IMR-90 (cell line): ENCODE results near the gene USP50. TPM values are rescaled to one million over a fixed set of nuclear protein-coding genes. Genes with fewer than 3 reads are reported as not detected.
"Not testable (repeated sequence)": the region's sequence is repeated elsewhere in the genome, so short reads cannot be mapped to it uniquely, and the experiment has no call there.

ENCODE experiments used
- ATAC-seq: fragments of 200-7000 bp; cut with Tn5 transposase; 2 replicates; pipeline ENCODE4 v1.9.1; 2020; ENCODE audit warnings: low read depth, mild to moderate bottlenecking, moderate library complexity
- BruUV-seq: library from RNA; stranded (reverse); fragments of 400-500 nt; replicated peaks from 2 replicates; lab custom pipeline; 2021; lab: Mats Ljungman, UMichigan
- CTCF ChIA-PET: fragments of 300-600 bp; formaldehyde crosslinking; extraction: SDS; loops from one replicate; lab custom pipeline; 2021; ENCODE audit warnings: antibody characterized with exemption; lab: Yijun Ruan, JAX
- POLR2A ChIA-PET: fragments of 300-600 bp; sonication (Branson Sonifier 250); formaldehyde crosslinking; loops from one replicate; lab custom pipeline; 2022; ENCODE audit warnings: antibody characterized with exemption; ENCODE audit not compliant: unreplicated experiment; lab: Charles Lee
- DNase-seq: peaks from one replicate; pipeline ENCODE4 v3.0.0; 2013
- H2AFZ ChIP-seq: replicated peaks from 2 replicates; pipeline ENCODE3; 2013; ENCODE audit warnings: low read length, mild to moderate bottlenecking; ENCODE audit not compliant: poor library complexity
- H2AK5ac ChIP-seq: 2 replicates; pipeline ENCODE4 v1.6.1; 2013; ENCODE audit warnings: low read depth, low read length, inconsistent platforms
- H2AK9ac ChIP-seq: replicated peaks from 2 replicates; pipeline ENCODE3; 2013; ENCODE audit warnings: mild to moderate bottlenecking, low read depth, low read length, moderate library complexity; ENCODE audit not compliant: poor library complexity
- H2BK120ac ChIP-seq: 2 replicates; pipeline ENCODE4 v1.6.1; 2013; ENCODE audit warnings: low read depth, low read length, inconsistent platforms
- H2BK15ac ChIP-seq: 3 replicates; pipeline ENCODE4 v1.6.1; 2013; ENCODE audit warnings: low read depth, low read length, inconsistent platforms
- H2BK20ac ChIP-seq: 2 replicates; pipeline ENCODE4 v1.6.1; 2013; ENCODE audit warnings: low read depth, mild to moderate bottlenecking, inconsistent platforms, low read length, moderate library complexity
- H2BK5ac ChIP-seq: 2 replicates; pipeline ENCODE4 v1.6.1; 2013; ENCODE audit warnings: mild to moderate bottlenecking, low read depth, low read length, inconsistent platforms; ENCODE audit not compliant: poor library complexity, severe bottlenecking
- H3K14ac ChIP-seq: replicated peaks from 2 replicates; pipeline ENCODE4 v1.6.1; 2013; ENCODE audit warnings: low read depth, low read length, inconsistent platforms
- H3K18ac ChIP-seq: 2 replicates; pipeline ENCODE4 v1.6.1; 2013; ENCODE audit warnings: low read depth, low read length, control low read depth
- H3K23ac ChIP-seq: 2 replicates; pipeline ENCODE4 v1.6.1; 2013; ENCODE audit warnings: low read depth, low read length, inconsistent platforms
- H3K27ac ChIP-seq: 2 replicates; pipeline ENCODE4 v1.5.1; 2013; ENCODE audit warnings: mild to moderate bottlenecking, control low read depth, low read length; ENCODE audit not compliant: insufficient read depth
- H3K27me3 ChIP-seq: 2 replicates; pipeline ENCODE4 v1.6.1; 2013; ENCODE audit warnings: low read length; ENCODE audit not compliant: control insufficient read depth, insufficient read depth
- H3K36me3 ChIP-seq: 2 replicates; pipeline ENCODE4 v1.6.1; 2013; ENCODE audit warnings: low read length, mixed read lengths; ENCODE audit not compliant: control insufficient read depth, insufficient read depth
- H3K4ac ChIP-seq: 2 replicates; pipeline ENCODE4 v1.6.1; 2013; ENCODE audit warnings: low read depth, low read length, inconsistent platforms
- H3K4me1 ChIP-seq: 2 replicates; pipeline ENCODE4 v1.6.1; 2013; ENCODE audit warnings: low read length, mixed read lengths; ENCODE audit not compliant: control insufficient read depth, insufficient read depth
- H3K4me2 ChIP-seq: 2 replicates; pipeline ENCODE4 v1.6.1; 2013; ENCODE audit warnings: low read depth, mild to moderate bottlenecking, control low read depth, low read length, moderate library complexity
- H3K4me3 ChIP-seq: 2 replicates; pipeline ENCODE4 v1.5.1; 2013; ENCODE audit warnings: low read depth, mild to moderate bottlenecking, control low read depth, low read length, moderate library complexity; ENCODE audit not compliant: insufficient read depth
- H3K56ac ChIP-seq: 2 replicates; pipeline ENCODE4 v1.6.1; 2013; ENCODE audit warnings: low read length, inconsistent platforms; ENCODE audit not compliant: insufficient read depth; ENCODE audit errors: extremely low read depth
- H3K79me1 ChIP-seq, 2 experiments: 2 replicates each; pipeline ENCODE4 v1.6.1; 2013; ENCODE audit warnings: low read length in 2 of 2, inconsistent platforms in 1 of 2, low read depth in 1 of 2
- H3K9ac ChIP-seq: 2 replicates; pipeline ENCODE4 v1.6.1; 2013; ENCODE audit warnings: low read depth, low read length, control low read depth
- H3K9me1 ChIP-seq: 2 replicates; pipeline ENCODE4 v1.6.1; 2013; ENCODE audit warnings: low read length, inconsistent platforms; ENCODE audit not compliant: insufficient read depth
- H3K9me3 ChIP-seq: 2 replicates; pipeline ENCODE4 v1.6.1; 2013; ENCODE audit warnings: low read length; ENCODE audit not compliant: control insufficient read depth, insufficient read depth
- H4K20me1 ChIP-seq: 2 replicates; pipeline ENCODE4 v1.6.1; 2013; ENCODE audit warnings: low read length, inconsistent platforms; ENCODE audit not compliant: insufficient read depth
- H4K5ac ChIP-seq: 2 replicates; pipeline ENCODE4 v1.6.1; 2013; ENCODE audit warnings: mild to moderate bottlenecking, low read depth, low read length, control low read depth
- H4K8ac ChIP-seq, 2 experiments: 2 replicates each; pipeline ENCODE4 v1.6.1; 2013; ENCODE audit warnings: low read depth in 2 of 2, low read length in 2 of 2, control low read depth in 1 of 2, inconsistent platforms in 1 of 2
- H4K91ac ChIP-seq: 2 replicates; pipeline ENCODE4 v1.6.1; 2013; ENCODE audit warnings: low read depth, low read length, inconsistent platforms; ENCODE audit not compliant: insufficient read depth
- WGBS, 2 experiments: methylation state at CpG; one replicate each; pipeline versions ENCODE4 v1.1.5 to v1.1.7; 2013; ENCODE audit warnings: missing lambda C conversion rate in 2 of 2; ENCODE audit not compliant: insufficient read length in 1 of 2; ENCODE audit errors: extremely low coverage in 2 of 2; 5-methylcytosine and 5-hydroxymethylcytosine counted together
- dilution Hi-C: fragments of 300-500 bp; cut with HindIII; formaldehyde crosslinking; loops from one replicate; pipeline ENCODE4 v1.14.3; 2018; ENCODE audit warnings: low sequenced_read_pairs; ENCODE audit not compliant: unreplicated experiment
- in situ Hi-C: fragments of 300-500 bp; cut with MboI; formaldehyde crosslinking; loops from 3 replicates; pipeline ENCODE4 v1.14.3; 2019; ENCODE audit warnings: low sequenced_read_pairs, inconsistent platforms, mixed read lengths
- intact Hi-C: fragments of 100-400 bp; cut with micrococcal nuclease; formaldehyde crosslinking; loops from 2 replicates; pipeline ENCODE4 v1.10.0; 2022
- polyA plus RNA-seq, 3 experiments: library from polyadenylated mRNA; depleted of rRNA; stranded (reverse); fragments of >200 nt; gene quantifications; 2 replicates each; pipeline ENCODE4 v1.2.3, GENCODE V29; 2012; ENCODE audit warnings: low replicate concordance in 1 of 3
- total RNA-seq: library from RNA; depleted of rRNA; stranded (reverse); fragments of >200 nt; gene quantifications from 2 replicates; pipeline ENCODE4 v1.2.3, GENCODE V29; 2012

USP50 gene
- total and polyA plus RNA-seq, 2 of the 4 experiments (the other 2 are of a cell fraction) = not detected

DNA sequence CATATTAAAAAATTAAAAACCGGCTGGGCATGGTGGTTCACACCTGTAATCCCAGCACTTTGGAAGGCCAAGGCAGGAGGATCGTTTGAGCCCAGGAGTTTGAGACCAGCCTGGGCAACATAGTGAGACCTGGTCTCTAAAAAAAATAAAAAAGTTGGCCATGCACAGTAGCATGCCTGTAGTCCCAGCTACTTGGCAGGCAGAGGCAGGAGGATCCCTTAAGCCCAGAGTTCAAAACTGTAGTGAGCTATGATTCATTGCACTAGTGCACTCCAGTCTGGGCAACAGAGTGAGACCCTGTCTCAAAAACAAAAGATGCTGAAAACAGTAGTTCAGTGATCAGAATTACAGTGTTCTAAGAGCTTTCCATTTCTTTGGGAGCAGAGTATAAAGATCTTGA, 40.8 kb downstream of the USP50 start:
- in situ Hi-C loops, H3K4me1 ChIP-seq, H4K5ac ChIP-seq, H3K9ac ChIP-seq, ATAC-seq, H3K36me3 ChIP-seq, H3K56ac ChIP-seq, H3K4ac ChIP-seq, H2AK5ac ChIP-seq, H3K18ac ChIP-seq, H4K8ac ChIP-seq, H3K27ac ChIP-seq, H2BK120ac ChIP-seq, H2AK9ac ChIP-seq, POLR2A ChIA-PET, H2AFZ ChIP-seq, H3K14ac ChIP-seq, H2BK20ac ChIP-seq, H3K9me1 ChIP-seq, DNase-seq, H4K91ac ChIP-seq, H3K9me3 ChIP-seq, H2BK15ac ChIP-seq, H4K20me1 ChIP-seq, H3K4me3 ChIP-seq, H2BK5ac ChIP-seq, H3K23ac ChIP-seq, intact Hi-C loops, CTCF ChIA-PET, H3K4me2 ChIP-seq, BruUV-seq, dilution Hi-C loops, H3K27me3 ChIP-seq, H3K79me1 ChIP-seq: not testable (repeated sequence)
- no CpG with 5 or more reads among the region's 2 CpGs for WGBS, 2 experiments
